Activated effector memory CD4-positive, alpha-beta T cell treated with Interleukin-2 at 50 U/mL for 16 hours (primary cell): ENCODE results near the gene BIRC3.

Experiments used
- DNase-seq: peaks from one replicate; pipeline ENCODE4 v3.0.0-alpha.2; 2020

Gene BIRC3

GRCh38 chr11:102300837-102301236 lies 16.4 kb upstream of the BIRC3 start:
- DNase-seq, result peak; percentile 63

DNA sequence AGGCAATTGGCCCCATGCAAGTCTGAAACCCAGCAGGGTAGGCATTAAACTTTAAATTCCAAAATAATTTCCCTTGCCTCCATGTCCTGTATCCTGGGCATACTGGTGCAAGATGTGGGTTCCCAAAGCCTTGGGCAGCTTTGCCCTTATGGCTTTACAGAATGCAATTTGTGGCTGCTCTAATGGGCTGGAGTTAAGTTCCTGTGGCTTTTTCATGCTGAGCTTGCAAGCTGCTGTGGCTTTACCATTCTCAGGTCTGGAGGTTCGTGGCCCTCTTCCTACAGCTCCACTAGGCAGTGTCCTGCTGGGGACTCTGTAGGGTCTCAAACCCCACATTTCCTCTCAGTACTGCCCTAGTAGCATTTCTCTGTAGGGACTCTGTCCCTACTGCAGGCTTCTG lies 15.0 kb upstream of the BIRC3 start:
- no peak for DNase-seq

GRCh38 chr11:102304686-102305085 lies 12.6 kb upstream of the BIRC3 start:
- no peak for DNase-seq

DNA sequence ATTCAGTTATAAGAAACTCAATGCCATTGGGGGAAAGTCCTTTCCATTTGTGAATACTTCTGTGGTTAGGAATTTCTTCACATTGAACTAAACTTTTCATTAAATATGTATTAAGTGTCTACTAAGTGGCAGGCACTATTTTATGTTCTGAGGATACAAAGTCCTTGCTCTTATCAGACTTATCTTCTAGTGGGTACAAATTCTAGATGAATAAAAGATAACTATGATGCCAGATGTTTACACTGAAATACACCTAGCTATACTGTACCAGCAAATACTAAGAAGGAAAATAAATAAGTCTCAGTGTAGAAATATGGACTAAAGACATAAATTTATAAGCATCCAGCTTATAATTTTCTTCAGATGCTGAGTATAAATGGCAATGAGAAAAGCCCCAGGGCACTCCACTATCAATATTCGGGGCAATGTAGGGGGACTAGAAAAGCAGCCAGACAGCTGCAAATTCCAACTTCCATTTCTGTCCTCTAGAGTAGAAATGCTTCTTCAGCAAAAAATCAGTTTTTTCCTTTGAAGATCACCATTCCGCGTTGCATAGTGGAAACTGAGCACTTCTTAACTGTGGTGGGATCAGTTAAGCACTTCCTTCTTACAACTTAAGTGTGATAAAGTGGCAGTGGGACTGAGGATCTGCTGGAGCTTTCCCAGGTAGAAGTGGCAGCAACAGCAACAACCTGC lies 11.8 kb upstream of the BIRC3 start:
- DNase-seq, result no peak

- no peak for DNase-seq
These were observed 11.2 kb upstream of the BIRC3 start for GRCh38 chr11:102306048-102306597.

DNA sequence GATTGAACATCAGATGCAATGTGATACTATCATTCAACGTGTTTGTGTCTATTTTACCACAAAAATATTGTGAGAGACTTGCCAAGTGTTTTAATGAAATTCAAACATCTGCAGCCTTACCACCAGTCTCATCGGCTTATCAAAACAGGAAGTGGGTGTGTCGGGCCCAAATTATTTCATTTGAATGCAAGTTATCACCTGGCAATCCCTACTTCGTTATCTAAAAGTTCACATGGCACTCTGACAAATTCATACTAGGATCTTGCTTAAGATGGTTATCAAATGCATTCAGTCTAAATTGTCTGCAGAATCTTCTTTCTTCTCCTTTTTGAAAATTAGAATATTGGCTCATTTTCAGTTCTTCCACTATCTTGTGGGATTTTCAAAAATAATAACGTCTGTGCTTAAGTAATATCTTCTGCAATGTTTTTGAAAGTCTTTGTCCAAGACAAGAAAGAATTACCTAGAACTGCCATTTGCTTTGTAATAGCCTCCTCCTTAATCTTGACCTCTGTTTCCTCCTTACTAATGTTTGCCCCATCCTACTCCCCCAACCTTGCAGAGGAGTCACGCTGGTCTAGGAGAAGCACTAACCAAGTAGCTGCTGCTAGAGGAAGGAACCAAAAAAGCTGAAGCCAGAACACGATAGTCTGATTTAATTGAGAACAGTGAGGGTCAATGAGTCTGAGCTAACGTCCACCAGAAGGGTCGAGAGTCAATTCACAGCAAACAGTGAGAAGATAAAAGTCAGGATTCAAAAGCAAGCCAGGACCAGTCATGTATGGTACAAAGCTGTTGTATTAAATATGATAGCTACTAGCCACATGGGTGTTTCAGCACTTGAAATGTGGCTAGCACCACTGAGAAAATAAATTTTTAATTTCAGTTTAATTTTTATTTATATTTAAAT lies 10.2 kb upstream of the BIRC3 start:
- no peak for DNase-seq

DNA sequence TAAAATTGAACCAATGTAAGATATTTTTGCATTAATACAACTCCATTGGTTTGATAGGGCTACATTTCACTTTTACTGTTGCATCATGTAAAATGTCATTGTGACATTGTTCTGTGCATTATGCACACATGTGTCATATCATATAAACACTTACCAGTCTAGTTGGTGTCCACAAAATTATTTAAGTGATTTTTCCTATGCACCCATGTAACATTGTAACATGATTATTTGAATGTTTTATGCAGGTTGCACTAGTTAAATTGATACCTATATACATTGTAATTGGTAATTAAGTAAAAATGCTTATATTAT lies 9.6 kb upstream of the BIRC3 start:
- no peak for DNase-seq

GRCh38 chr11:102309621-102310541 lies 7.4 kb upstream of the BIRC3 start:
- DNase-seq, result no peak

DNA sequence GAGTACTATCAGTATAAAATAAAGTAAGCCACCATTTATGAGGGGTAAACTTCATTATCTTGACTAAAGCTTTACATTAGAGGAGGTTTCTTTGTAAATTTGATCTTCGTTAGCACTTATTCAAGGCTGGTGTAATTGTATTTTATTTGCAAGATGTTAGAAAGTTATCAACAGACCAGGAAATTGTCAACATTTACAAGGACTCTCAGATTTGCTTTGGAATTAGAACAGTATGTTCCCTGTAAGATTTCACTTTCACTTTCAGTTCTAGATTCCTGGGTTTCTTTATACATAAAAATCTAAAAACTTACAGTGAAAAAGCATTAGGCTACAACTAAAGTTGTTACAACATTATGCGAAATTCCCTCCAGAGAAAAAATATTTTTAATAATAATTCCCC lies 4.6 kb upstream of the BIRC3 start:
- no peak for DNase-seq

- no peak for DNase-seq
These were observed 3.9 kb upstream of the BIRC3 start for GRCh38 chr11:102313238-102313940.

- DNase-seq, result no peak
These were observed 2.5 kb upstream of the BIRC3 start for GRCh38 chr11:102314784-102315183.

DNA sequence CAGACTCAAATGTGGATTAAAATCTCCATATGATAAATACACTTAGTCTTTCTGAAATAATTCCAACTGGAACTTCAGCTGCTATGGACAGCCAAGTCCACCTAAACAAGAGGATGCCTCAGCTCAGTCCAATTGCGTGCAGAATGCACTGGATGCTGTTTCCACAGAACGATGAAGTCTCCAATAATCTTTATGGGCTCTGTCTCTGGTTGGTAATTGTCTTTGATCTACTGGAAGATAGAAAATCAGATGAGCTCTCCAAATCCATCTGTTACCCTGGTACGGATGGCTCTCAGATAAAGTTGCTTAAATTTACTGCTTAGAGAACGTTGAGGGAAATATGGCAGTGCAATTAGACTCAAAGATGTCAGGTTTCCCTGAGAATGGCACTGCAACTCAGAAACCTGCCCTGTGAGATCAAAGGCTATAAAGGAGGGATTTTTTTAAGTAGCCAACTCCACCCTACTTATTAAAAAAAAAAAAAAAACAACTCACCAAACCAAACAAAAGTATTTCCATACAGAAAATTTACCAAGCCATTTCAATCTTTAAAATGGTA lies 859 bp upstream of the BIRC3 start:
- no peak for DNase-seq

DNA sequence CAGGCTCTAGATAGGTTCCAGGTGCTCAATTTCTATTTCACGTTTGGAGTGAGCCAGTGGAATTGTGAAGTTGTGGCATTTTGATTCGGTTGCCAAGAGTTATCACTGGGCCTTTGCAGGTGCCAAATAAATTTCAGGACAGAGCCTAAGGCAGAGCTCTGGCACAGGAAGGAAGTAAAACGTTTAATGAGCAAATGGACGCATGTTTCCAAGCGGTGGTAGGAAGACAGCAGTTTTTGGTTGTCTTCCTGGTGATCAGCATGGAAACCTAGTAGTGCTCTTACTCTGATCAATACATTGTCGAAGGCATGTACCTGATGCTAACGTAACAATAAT lies 452 bp downstream of the BIRC3 start:
- no peak for DNase-seq

DNA sequence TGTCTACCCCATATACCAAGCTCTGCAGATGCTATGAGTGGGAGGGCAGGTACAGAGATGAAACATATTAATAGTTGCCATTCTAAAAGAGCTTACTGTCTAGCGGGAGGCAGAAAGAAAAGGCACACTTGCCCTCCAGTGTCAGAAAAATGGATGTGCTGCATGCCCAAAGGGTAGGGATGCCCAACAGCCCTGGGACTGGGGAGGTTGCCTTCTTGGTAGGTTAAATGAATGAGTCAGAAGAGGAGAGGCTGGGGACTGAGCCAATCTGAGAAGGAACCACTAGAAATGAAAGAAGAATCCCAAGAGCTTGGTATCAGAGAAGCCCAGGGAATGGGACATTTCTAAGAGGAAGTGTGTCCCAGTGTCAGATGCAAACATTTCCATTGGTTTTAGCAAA lies 1.2 kb downstream of the BIRC3 start:
- peak; percentile 36 for DNase-seq

DNA sequence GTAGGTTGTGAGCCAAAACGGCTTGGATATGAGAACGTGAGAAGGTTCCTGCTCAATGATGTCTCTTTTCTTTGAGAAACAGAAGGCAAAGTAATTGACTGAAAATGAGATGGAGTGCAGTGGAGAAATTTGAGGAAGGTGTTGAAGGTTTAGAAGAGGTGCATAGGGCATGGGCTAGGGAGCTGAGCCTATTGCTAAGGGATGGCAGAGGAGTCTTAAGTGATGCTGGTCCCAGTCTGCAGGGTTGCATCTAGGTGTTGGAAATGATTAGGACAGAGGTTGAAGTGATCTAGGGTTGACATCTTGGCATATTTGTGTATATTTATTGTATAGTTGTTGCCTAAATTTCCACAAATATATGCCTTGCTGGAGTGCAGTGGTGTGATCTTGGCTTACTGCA lies 2.3 kb downstream of the BIRC3 start:
- DNase-seq, result no peak

- no peak for DNase-seq
These were observed 2.9 kb downstream of the BIRC3 start for GRCh38 chr11:102320188-102320587.

- DNase-seq, result no peak
These were observed 3.4 kb downstream of the BIRC3 start for GRCh38 chr11:102320679-102321078.

GRCh38 chr11:102322560-102322959 lies 5.3 kb downstream of the BIRC3 start:
- DNase-seq, result no peak

GRCh38 chr11:102323542-102324251 lies 6.4 kb downstream of the BIRC3 start:
- no peak for DNase-seq

GRCh38 chr11:102325088-102325487 lies 7.8 kb downstream of the BIRC3 start:
- DNase-seq, result no peak

DNA sequence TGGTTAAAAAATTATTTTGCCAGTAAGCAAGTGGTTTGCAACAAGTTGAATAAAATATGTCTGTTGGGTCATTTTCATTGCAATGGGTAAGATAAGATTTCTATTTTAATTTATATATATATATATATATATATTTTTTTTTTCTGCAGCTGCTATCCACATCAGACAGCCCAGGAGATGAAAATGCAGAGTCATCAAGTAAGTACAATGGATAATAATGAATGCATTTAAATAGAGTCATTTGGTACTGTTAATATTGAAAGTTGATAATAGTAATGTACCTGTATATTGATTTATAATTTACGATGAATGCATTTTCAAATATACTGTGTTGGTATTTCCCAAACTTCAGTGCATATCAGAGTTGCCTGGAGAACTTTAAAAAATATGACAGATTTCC lies 11.5 kb downstream of the BIRC3 start:
- DNase-seq, result no peak

DNA sequence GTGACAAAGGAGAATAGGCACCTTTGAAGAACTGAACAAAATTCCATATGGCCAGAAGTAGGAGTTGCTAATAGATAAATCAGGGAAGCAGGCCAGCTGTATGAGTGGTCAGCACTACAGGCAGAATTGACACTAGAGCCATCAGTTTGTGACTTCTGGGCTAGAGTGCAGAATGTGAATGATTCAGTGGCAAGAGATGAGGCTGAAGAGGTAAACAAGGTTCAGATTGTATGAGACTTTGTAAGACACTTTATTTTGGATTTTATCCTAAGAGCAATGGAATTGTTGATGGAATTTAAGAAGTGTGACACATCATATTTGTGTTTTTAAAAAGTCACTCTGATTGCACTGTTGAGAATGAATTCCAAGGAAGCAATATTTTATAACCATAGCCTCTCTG lies 12.9 kb downstream of the BIRC3 start:
- DNase-seq, result no peak
